CD14-positive monocyte (primary cell): ENCODE measurements around the gene GOSR2. TPM values are rescaled to one million over a fixed set of nuclear protein-coding genes. Genes with fewer than 3 reads are reported as not detected.

Experiments used
- DNase-seq, 3 donors: peaks; one replicate each; pipeline ENCODE4 v3.0.0-alpha.2; 2011 to 2022
- H2AFZ ChIP-seq: 2 replicates; pipeline ENCODE4 v1.6.0; 2012; ENCODE audit warnings: mild to moderate bottlenecking, low read depth, low read length, inconsistent platforms; ENCODE audit not compliant: insufficient read depth, poor library complexity, severe bottlenecking
- H3K27ac ChIP-seq, 2 donors: 1 replicate in 1 of 2; 2 replicates in 1 of 2; pipeline ENCODE4 v1.5.1; 2012 to 2013; ENCODE audit warnings: low read length in 2 of 2, control low read depth in 1 of 2, inconsistent platforms in 1 of 2, low read depth in 1 of 2, mild to moderate bottlenecking in 1 of 2
- H3K27me3 ChIP-seq, 2 donors: one replicate each; pipeline versions ENCODE4 v1.6.0 to v1.6.1; 2011 to 2013; ENCODE audit warnings: low read length in 2 of 2; ENCODE audit not compliant: control insufficient read depth in 2 of 2, insufficient read depth in 2 of 2
- H3K36me3 ChIP-seq, 2 donors: replicated peaks in 1 of 2; 1 replicate in 1 of 2; 2 replicates in 1 of 2; pipeline versions ENCODE4 v1.5.1 to v1.6.1; 2012 to 2013; ENCODE audit warnings: low read length in 2 of 2, control low read depth in 1 of 2, inconsistent platforms in 1 of 2, mild to moderate bottlenecking in 1 of 2; ENCODE audit not compliant: insufficient read depth in 2 of 2, control insufficient read depth in 1 of 2
- H3K4me1 ChIP-seq, 2 donors: 1 replicate in 1 of 2; 2 replicates in 1 of 2; pipeline versions ENCODE4 v1.5.1 to v1.6.1; 2012 to 2013; ENCODE audit warnings: low read length in 2 of 2, control low read depth in 1 of 2, inconsistent platforms in 1 of 2, mild to moderate bottlenecking in 1 of 2, moderate library complexity in 1 of 2; ENCODE audit not compliant: insufficient read depth in 2 of 2, control insufficient read depth in 1 of 2
- H3K4me2 ChIP-seq: replicated peaks from 2 replicates; pipeline ENCODE3; 2012; ENCODE audit warnings: low read length, moderate library complexity, mild to moderate bottlenecking; ENCODE audit not compliant: poor library complexity, severe bottlenecking; ENCODE audit errors: extremely low read depth
- H3K4me3 ChIP-seq, 3 experiments: fragments of 200-600 bp in 1 of 3; sonication (generic) in 1 of 3; replicated peaks in 1 of 3; 1 replicate in 2 of 3; 2 replicates in 1 of 3; pipeline ENCODE4 v1.5.1; 2011 to 2013; ENCODE audit warnings: low read length in 3 of 3, mild to moderate bottlenecking in 3 of 3, control low read depth in 2 of 3, low read depth in 2 of 3, inconsistent platforms in 1 of 3, moderate library complexity in 1 of 3
- H3K79me2 ChIP-seq: 2 replicates; pipeline ENCODE4 v1.6.0; 2012; ENCODE audit warnings: mild to moderate bottlenecking, control low read depth, inconsistent platforms, low read length, moderate library complexity; ENCODE audit not compliant: insufficient read depth
- H3K9ac ChIP-seq: 2 replicates; pipeline ENCODE4 v1.6.0; 2017; ENCODE audit warnings: low read length, mild to moderate bottlenecking; ENCODE audit not compliant: insufficient read depth, poor library complexity, severe bottlenecking
- H3K9me3 ChIP-seq, 2 donors: replicated peaks in 1 of 2; 1 replicate in 1 of 2; 2 replicates in 1 of 2; pipeline versions ENCODE4 v1.5.1 to v1.6.1; 2012 to 2013; ENCODE audit warnings: low read length in 2 of 2, control low read depth in 1 of 2; ENCODE audit not compliant: control insufficient read depth in 1 of 2, insufficient read depth in 1 of 2
- H4K20me1 ChIP-seq: 2 replicates; pipeline ENCODE4 v1.6.0; 2012; ENCODE audit warnings: mild to moderate bottlenecking, low read length, control low read depth, moderate library complexity; ENCODE audit not compliant: insufficient read depth
- H3K27ac Mint-ChIP-seq, 7 donors: one replicate each; pipeline ENCODE4 v1.8.0; 2020; ENCODE audit warnings: mild to moderate bottlenecking in 7 of 7, mixed read lengths in 7 of 7, moderate library complexity in 6 of 7, inconsistent platforms in 2 of 7
- H3K27me3 Mint-ChIP-seq, 3 donors: one replicate each; pipeline ENCODE4 v1.8.0; 2021 to 2022; ENCODE audit warnings: low read depth in 3 of 3, mild to moderate bottlenecking in 3 of 3, mixed read lengths in 3 of 3, moderate library complexity in 3 of 3, inconsistent platforms in 1 of 3
- H3K36me3 Mint-ChIP-seq, 2 donors: one replicate each; pipeline ENCODE4 v1.8.0; 2020; ENCODE audit warnings: mixed read lengths in 2 of 2, inconsistent platforms in 1 of 2, mild to moderate bottlenecking in 1 of 2
- H3K4me1 Mint-ChIP-seq: one replicate; pipeline ENCODE4 v1.8.0; 2020; ENCODE audit warnings: mild to moderate bottlenecking, mixed read lengths
- H3K4me3 Mint-ChIP-seq, 2 donors: one replicate each; pipeline ENCODE4 v1.8.0; 2020; ENCODE audit warnings: mild to moderate bottlenecking in 2 of 2, mixed read lengths in 2 of 2, moderate library complexity in 1 of 2
- H3K9me3 Mint-ChIP-seq, 7 donors: one replicate each; pipeline ENCODE4 v1.8.0; 2020 to 2022; ENCODE audit warnings: mixed read lengths in 7 of 7, mild to moderate bottlenecking in 6 of 7, moderate library complexity in 6 of 7, inconsistent platforms in 2 of 7
- WGBS: methylation state at CpG from one replicate; pipeline ENCODE4 v1.1.5; 2013; ENCODE audit warnings: missing lambda C conversion rate; ENCODE audit not compliant: insufficient coverage; 5-methylcytosine and 5-hydroxymethylcytosine counted together
- intact Hi-C, 2 donors: fragments of 100-400 bp; cut with micrococcal nuclease; formaldehyde crosslinking; loops; one replicate each; pipeline versions ENCODE4 v1.15.0 to v1.15.1; 2023
- polyA plus RNA-seq, 3 donors: library from polyadenylated mRNA; depleted of rRNA in 1 of 3; unstranded in 2 of 3; stranded (reverse) in 1 of 3; fragments of 300-500 nt in 2 of 3; fragments of >200 nt in 1 of 3; fragmentation: Illumina TruSeq in 2 of 3; gene quantifications; 1 replicate in 2 of 3; 2 replicates in 1 of 3; pipeline ENCODE4 v1.2.3, GENCODE V29; 2012 to 2021
- TF ChIP-seq, protein P1 (sequence below): fragments of 200-600 bp; IDR thresholded peaks from one replicate; pipeline ENCODE4 v1.8.0; 2022; ENCODE audit warnings: antibody characterized with exemption, mild to moderate bottlenecking

The GOSR2 gene
- polyA plus RNA-seq, 3 donors = 25.2 to 31.1 (median 27.7) TPM

DNA sequence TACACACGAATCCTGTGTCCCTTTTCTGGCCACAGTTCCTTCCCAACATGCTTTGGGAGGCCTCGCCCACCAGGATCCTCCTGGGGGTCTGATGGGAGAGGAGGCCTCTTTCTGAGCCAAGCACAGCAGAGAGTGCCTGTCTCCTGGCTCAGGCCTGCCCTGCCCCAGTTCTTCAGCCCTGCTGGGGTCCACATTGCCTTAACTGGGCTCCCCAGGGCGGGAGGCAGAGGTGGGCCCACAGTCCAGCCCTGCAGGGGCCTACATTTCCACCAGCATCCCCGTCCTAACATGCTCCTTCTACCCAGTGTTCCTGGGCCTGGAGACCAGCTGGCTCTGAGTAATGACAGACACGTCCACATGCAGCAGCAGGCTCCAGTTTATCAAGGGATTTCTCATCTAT is 41.9 kb upstream of the GOSR2 start:
- Mint-ChIP-seq H3K4me1 (peaks cover 28% of the 10 kb centered on the region), H3K4me3 (no peak overlapping the region)
- 95% methylated on average over 3 of the region's 5 CpGs for WGBS

DNA sequence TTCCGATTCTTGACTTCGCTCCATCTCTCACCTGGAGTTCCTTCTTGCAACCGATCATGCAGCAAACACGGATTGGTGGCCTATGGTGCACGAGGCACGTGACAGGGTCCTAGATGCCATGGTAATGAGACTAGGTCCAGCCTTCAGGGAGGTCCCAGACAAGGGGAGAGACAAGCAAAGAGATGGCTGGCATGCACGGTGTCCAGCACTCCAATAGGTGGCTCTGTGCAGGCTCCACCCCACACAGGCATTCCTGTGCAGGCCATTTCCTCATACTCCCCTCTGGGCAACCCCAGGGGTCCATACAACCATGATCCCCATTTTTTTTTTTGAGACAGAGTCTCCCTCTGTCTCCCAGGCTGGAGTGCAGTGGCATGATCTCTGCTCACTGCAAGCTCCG is 40.3 kb upstream of the GOSR2 start:
- TF ChIP-seq, protein P1, sequence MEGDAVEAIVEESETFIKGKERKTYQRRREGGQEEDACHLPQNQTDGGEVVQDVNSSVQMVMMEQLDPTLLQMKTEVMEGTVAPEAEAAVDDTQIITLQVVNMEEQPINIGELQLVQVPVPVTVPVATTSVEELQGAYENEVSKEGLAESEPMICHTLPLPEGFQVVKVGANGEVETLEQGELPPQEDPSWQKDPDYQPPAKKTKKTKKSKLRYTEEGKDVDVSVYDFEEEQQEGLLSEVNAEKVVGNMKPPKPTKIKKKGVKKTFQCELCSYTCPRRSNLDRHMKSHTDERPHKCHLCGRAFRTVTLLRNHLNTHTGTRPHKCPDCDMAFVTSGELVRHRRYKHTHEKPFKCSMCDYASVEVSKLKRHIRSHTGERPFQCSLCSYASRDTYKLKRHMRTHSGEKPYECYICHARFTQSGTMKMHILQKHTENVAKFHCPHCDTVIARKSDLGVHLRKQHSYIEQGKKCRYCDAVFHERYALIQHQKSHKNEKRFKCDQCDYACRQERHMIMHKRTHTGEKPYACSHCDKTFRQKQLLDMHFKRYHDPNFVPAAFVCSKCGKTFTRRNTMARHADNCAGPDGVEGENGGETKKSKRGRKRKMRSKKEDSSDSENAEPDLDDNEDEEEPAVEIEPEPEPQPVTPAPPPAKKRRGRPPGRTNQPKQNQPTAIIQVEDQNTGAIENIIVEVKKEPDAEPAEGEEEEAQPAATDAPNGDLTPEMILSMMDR = no peak
- intact Hi-C loops = no loop called here
- Histone ChIP-seq H3K4me2 (no peak overlapping the region), H3K27me3 (no peaks in the 10 kb centered on the region), H3K4me1 (peaks cover 13 to 15% of the 10 kb centered on the region in 2 donors), H3K27ac (no peak overlapping the region), H3K9me3 (no peaks in the 10 kb centered on the region), H3K4me3 (no peak overlapping the region), H4K20me1 (no peaks in the 10 kb centered on the region), H3K79me2 (no peaks in the 10 kb centered on the region), H2AFZ (no peak overlapping the region), H3K36me3 (no peaks in the 10 kb centered on the region), H3K9ac (no peak overlapping the region)
- Mint-ChIP-seq H3K27ac (no peak overlapping the region), H3K36me3 (no peaks in the 10 kb centered on the region), H3K9me3 (no peaks in the 10 kb centered on the region), H3K4me3 (no peak overlapping the region), H3K4me1 (peaks cover 16% of the 10 kb centered on the region), H3K27me3 (peaks cover 2 to 6% (median 4%) of the 10 kb centered on the region in 3 donors)
- no peak for DNase-seq
- WGBS = 95% methylated on average over 8 of the region's 8 CpGs

More for the DNA sequence above, 41.9 kb upstream of the GOSR2 start:
- H4K20me1 ChIP-seq = no peaks in the 10 kb centered on the region
- H3K27ac Mint-ChIP-seq = no peak overlapping the region
- TF ChIP-seq, protein P1 = no peak
- peaks cover 1 to 6% (median 4%) of the 10 kb centered on the region in 3 donors for H3K27me3 Mint-ChIP-seq
- H3K27me3 ChIP-seq = no peaks in the 10 kb centered on the region
- H3K36me3 Mint-ChIP-seq = no peaks in the 10 kb centered on the region
- intact Hi-C loops = no loop called here
- no peak for DNase-seq
- no peak overlapping the region for H3K4me3 ChIP-seq
- no peaks in the 10 kb centered on the region for H3K9me3 Mint-ChIP-seq
- H3K4me1 ChIP-seq = peaks cover 28 to 29% of the 10 kb centered on the region in 2 donors
- H3K36me3 ChIP-seq = no peaks in the 10 kb centered on the region
- H3K4me2 ChIP-seq = no peak overlapping the region
- H3K27ac ChIP-seq = no peak overlapping the region
- H3K9ac ChIP-seq = no peak overlapping the region
- H3K79me2 ChIP-seq = no peaks in the 10 kb centered on the region
- H2AFZ ChIP-seq = no peak overlapping the region
- no peaks in the 10 kb centered on the region for H3K9me3 ChIP-seq
